H9 (cell line): ENCODE data around the gene MSMP. TPM values are rescaled to one million over a fixed set of nuclear protein-coding genes. Genes with fewer than 3 reads are reported as not detected.
A peak's percentile ranks its signal among the peaks of the same experiment; 100 is the strongest.

Source experiments
- DNase-seq: peaks from one replicate; pipeline ENCODE4 v3.0.0-alpha.2; 2017
- H2AFZ ChIP-seq: one replicate; pipeline ENCODE4 v1.6.1; 2013; ENCODE audit warnings: mild to moderate bottlenecking, low read length, control low read depth, moderate library complexity
- H2AK5ac ChIP-seq: 2 replicates; pipeline ENCODE4 v1.6.1; 2013; ENCODE audit warnings: low read length, control low read depth, mixed read lengths; ENCODE audit not compliant: insufficient read length
- H2BK120ac ChIP-seq: one replicate; pipeline ENCODE4 v1.6.1; 2013; ENCODE audit warnings: low read depth, mild to moderate bottlenecking, low read length, control low read depth, inconsistent platforms; ENCODE audit not compliant: poor library complexity, severe bottlenecking
- H2BK12ac ChIP-seq: 2 replicates; pipeline ENCODE4 v1.6.1; 2013; ENCODE audit warnings: low read length, control low read depth, mixed read lengths, low read depth; ENCODE audit not compliant: insufficient read length
- H2BK15ac ChIP-seq: 2 replicates; pipeline ENCODE4 v1.6.1; 2013; ENCODE audit warnings: low read depth, low read length, control low read depth
- H2BK20ac ChIP-seq: one replicate; pipeline ENCODE4 v1.6.1; 2013; ENCODE audit warnings: low read depth, mild to moderate bottlenecking, low read length, control low read depth, inconsistent platforms; ENCODE audit not compliant: poor library complexity, severe bottlenecking
- H2BK5ac ChIP-seq: 2 replicates; pipeline ENCODE4 v1.6.1; 2013; ENCODE audit warnings: low read length, control low read depth, mixed read lengths; ENCODE audit not compliant: insufficient read length
- H3K14ac ChIP-seq: 2 replicates; pipeline ENCODE4 v1.6.1; 2013; ENCODE audit warnings: low read length, control low read depth; ENCODE audit not compliant: insufficient read depth
- H3K18ac ChIP-seq: 2 replicates; pipeline ENCODE4 v1.6.1; 2013; ENCODE audit warnings: low read depth, mild to moderate bottlenecking, mixed read lengths, low read length, control low read depth; ENCODE audit not compliant: insufficient read length
- H3K23ac ChIP-seq: 2 replicates; pipeline ENCODE4 v1.6.1; 2013; ENCODE audit warnings: low read length, control low read depth, mixed read lengths, low read depth; ENCODE audit not compliant: insufficient read length
- H3K23me2 ChIP-seq: 2 replicates; pipeline ENCODE4 v1.6.1; 2013; ENCODE audit warnings: low read depth, mild to moderate bottlenecking, mixed read lengths, low read length, control low read depth; ENCODE audit not compliant: insufficient read length, poor library complexity, severe bottlenecking
- H3K27ac ChIP-seq: 2 replicates; pipeline ENCODE4 v1.5.1; 2013; ENCODE audit warnings: low read length, control low read depth, mixed read lengths, low read depth; ENCODE audit not compliant: insufficient read length
- H3K27me3 ChIP-seq: 2 replicates; pipeline ENCODE4 v1.6.1; 2013; ENCODE audit warnings: low read length, control low read depth, inconsistent platforms; ENCODE audit not compliant: insufficient read depth
- H3K4ac ChIP-seq: 2 replicates; pipeline ENCODE4 v1.6.1; 2013; ENCODE audit warnings: low read depth, mild to moderate bottlenecking, control low read depth, inconsistent platforms, low read length, moderate library complexity
- H3K4me1 ChIP-seq: 2 replicates; pipeline ENCODE4 v1.6.1; 2013; ENCODE audit warnings: low read length, control low read depth, inconsistent platforms; ENCODE audit not compliant: insufficient read depth
- H3K4me2 ChIP-seq: 2 replicates; pipeline ENCODE4 v1.6.1; 2013; ENCODE audit warnings: low read length, control low read depth, mixed read lengths; ENCODE audit not compliant: insufficient read length, insufficient read depth
- H3K56ac ChIP-seq: 2 replicates; pipeline ENCODE4 v1.6.1; 2013; ENCODE audit warnings: low read depth, mild to moderate bottlenecking, mixed read lengths, low read length, control low read depth; ENCODE audit not compliant: insufficient read length
- H3K79me1 ChIP-seq: 2 replicates; pipeline ENCODE4 v1.6.1; 2013; ENCODE audit warnings: low read depth, mild to moderate bottlenecking, moderate library complexity, low read length, control low read depth, inconsistent platforms; ENCODE audit not compliant: insufficient read depth, poor library complexity, severe bottlenecking
- H3K79me2 ChIP-seq: 2 replicates; pipeline ENCODE4 v1.6.1; 2013; ENCODE audit warnings: low read length, control low read depth, inconsistent platforms; ENCODE audit not compliant: insufficient read depth
- H3K9ac ChIP-seq: 2 replicates; pipeline ENCODE4 v1.6.1; 2013; ENCODE audit warnings: low read length, control low read depth, mixed read lengths; ENCODE audit not compliant: insufficient read length; ENCODE audit errors: extremely low read depth
- H3K9me3 ChIP-seq: one replicate; pipeline ENCODE4 v1.6.1; 2013; ENCODE audit warnings: low read depth, low read length, inconsistent platforms; ENCODE audit not compliant: control insufficient read depth
- H3T11ph ChIP-seq: one replicate; pipeline ENCODE4 v1.6.1; 2013; ENCODE audit warnings: mild to moderate bottlenecking, low read length, control low read depth, inconsistent platforms
- H4K20me1 ChIP-seq: one replicate; pipeline ENCODE4 v1.6.1; 2013; ENCODE audit not compliant: control insufficient read depth, insufficient read length, insufficient read depth
- H4K5ac ChIP-seq: 2 replicates; pipeline ENCODE4 v1.6.1; 2013; ENCODE audit warnings: low read depth, mild to moderate bottlenecking, mixed read lengths, low read length, control low read depth; ENCODE audit not compliant: insufficient read length
- H4K8ac ChIP-seq: replicated peaks from 2 replicates; pipeline ENCODE4 v1.6.1; 2013; ENCODE audit warnings: low read length, control low read depth, mixed read lengths, low read depth; ENCODE audit not compliant: insufficient read length
- H4K91ac ChIP-seq: 2 replicates; pipeline ENCODE4 v1.6.1; 2013; ENCODE audit warnings: low read depth, mild to moderate bottlenecking, moderate library complexity, mixed read lengths, low read length, control low read depth; ENCODE audit not compliant: insufficient read length
- H3K27ac Mint-ChIP-seq, 3 experiments: 2 replicates in 2 of 3; 3 replicates in 1 of 3; pipeline ENCODE4 v1.8.0; 2020 to 2021; ENCODE audit warnings: mixed read lengths in 3 of 3, mild to moderate bottlenecking in 1 of 3, moderate library complexity in 1 of 3
- H3K27me3 Mint-ChIP-seq: 2 replicates; pipeline ENCODE4 v1.8.0; 2021; ENCODE audit warnings: low read depth, mild to moderate bottlenecking, moderate library complexity, mixed read lengths
- H3K36me3 Mint-ChIP-seq, 3 experiments: 2 replicates in 2 of 3; 3 replicates in 1 of 3; pipeline ENCODE4 v1.8.0; 2020 to 2021; ENCODE audit warnings: low read depth in 3 of 3, mixed read lengths in 3 of 3; ENCODE audit not compliant: insufficient read depth in 1 of 3
- H3K4me1 Mint-ChIP-seq, 2 experiments: 2 replicates each; pipeline ENCODE4 v1.8.0; 2020; ENCODE audit warnings: mixed read lengths in 2 of 2
- H3K4me3 Mint-ChIP-seq, 2 experiments: 2 replicates in 1 of 2; 3 replicates in 1 of 2; pipeline ENCODE4 v1.8.0; 2020 to 2021; ENCODE audit warnings: mild to moderate bottlenecking in 2 of 2, mixed read lengths in 2 of 2, moderate library complexity in 1 of 2
- H3K9me3 Mint-ChIP-seq, 2 experiments: 2 replicates in 1 of 2; 3 replicates in 1 of 2; pipeline ENCODE4 v1.8.0; 2020; ENCODE audit warnings: mild to moderate bottlenecking in 2 of 2, mixed read lengths in 2 of 2, moderate library complexity in 1 of 2
- CTCF ChIP-seq: fragments of 200-600 bp; sonication (generic); conservative IDR thresholded peaks from 3 replicates; pipeline ENCODE4 v1.8.0; 2021; ENCODE audit warnings: antibody characterized with exemption, mild to moderate bottlenecking
- WGBS: extraction: QIAGEN DNeasy Blood & Tissue Kit; methylation state at CpG from one replicate; pipeline ENCODE4 v1.1.7; 2013; ENCODE audit warnings: missing lambda C conversion rate, low lambda C conversion rate, mixed read lengths; ENCODE audit not compliant: insufficient read length; ENCODE audit errors: extremely low coverage; 5-methylcytosine and 5-hydroxymethylcytosine counted together
- total RNA-seq: library from RNA; stranded (reverse); gene quantifications from 2 replicates; pipeline ENCODE4 v1.2.1, GENCODE V29; 2021

The MSMP gene
- total RNA-seq, 1 experiment from 2014 or later: 0.83 TPM

- Histone ChIP-seq H3K23me2 (peaks cover 3% of the 10 kb centered on the region), H3K79me2 (no peaks in the 10 kb centered on the region), H3K4ac (no peak within 1 kb of the TSS), H3K18ac (peak within 1 kb of the TSS; percentile 45), H4K91ac (no peak within 1 kb of the TSS), H2BK15ac (no peak within 1 kb of the TSS), H4K8ac (no peak within 1 kb of the TSS), H2BK120ac (no peak within 1 kb of the TSS), H4K20me1 (no peaks in the 10 kb centered on the region), H2BK5ac (no peak within 1 kb of the TSS), H3K4me1 (no peaks in the 10 kb centered on the region), H2AFZ (no peak within 1 kb of the TSS), H3K9ac (no peak within 1 kb of the TSS), H3K79me1 (no peaks in the 10 kb centered on the region), H2BK20ac (no peak within 1 kb of the TSS), H3K27ac (no peak within 1 kb of the TSS), H3K56ac (no peak within 1 kb of the TSS), H2AK5ac (no peak within 1 kb of the TSS), H3T11ph (no peak within 1 kb of the TSS), H2BK12ac (no peak within 1 kb of the TSS), H4K5ac (no peak within 1 kb of the TSS), H3K23ac (no peak within 1 kb of the TSS), H3K4me2 (peak within 1 kb of the TSS; percentile 66), H3K9me3 (no peaks in the 10 kb centered on the region), H3K27me3 (no peaks in the 10 kb centered on the region), H3K14ac (peak within 1 kb of the TSS; percentile 85)
- no peaks in the 10 kb centered on the region for H3K9me3 Mint-ChIP-seq
- no CpG with 5 or more reads among the region's 64 CpGs for WGBS
- peak within 1 kb of the TSS in 1 of 3 experiments; percentile 64; a peak in 1 of 7 replicates for H3K27ac Mint-ChIP-seq
- peaks cover 17 to 20% of the 10 kb centered on the region in 2 experiments for H3K4me1 Mint-ChIP-seq
- DNase-seq: no peak
- H3K27me3 Mint-ChIP-seq: peaks cover 4% of the 10 kb centered on the region
- peak within 1 kb of the TSS; percentile 77 to 85 for H3K4me3 Mint-ChIP-seq
- H3K36me3 Mint-ChIP-seq: peaks cover 0 to 4% (median 3%) of the 10 kb centered on the region in 3 experiments; a peak in 5 of 7 replicates
- no peak for TF ChIP-seq CTCF
Measured at GRCh38 chr9:35791297-35791921, 37.3 kb upstream of the MSMP start, which contains the start of gene NPR2. Gene NPR2, plus strand, starts transcription at chr9:35791591. Its CDS starts 818 bp downstream, at chr9:35792409.
